ENCODE data around the gene TAF1B. TPM values are rescaled to one million over a fixed set of nuclear protein-coding genes. Genes with fewer than 3 reads are reported as not detected.

Gene TAF1B
- total RNA-seq, 1 experiment from 2014 or later, result 29.9 TPM

DNA sequence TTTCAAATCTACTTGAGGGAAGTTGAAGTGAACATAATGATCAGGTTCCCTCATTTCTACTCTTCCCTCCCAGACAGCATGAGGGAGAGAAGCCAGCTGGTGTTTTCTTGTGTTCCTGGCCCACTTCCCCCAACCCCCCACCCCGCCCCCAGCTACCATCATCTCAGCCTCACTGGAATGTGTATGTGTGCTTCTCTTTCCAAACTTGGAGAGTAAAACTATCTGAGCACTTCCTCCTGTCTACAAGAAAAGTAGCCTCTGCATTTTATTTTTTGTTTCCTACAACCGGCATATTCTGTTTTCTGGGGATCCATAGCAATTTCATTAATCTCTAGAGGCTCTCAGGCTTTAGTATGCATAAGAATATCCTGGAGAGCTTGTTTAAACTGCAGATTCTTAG lies 54.6 kb downstream of the TAF1B start:
- Histone ChIP-seq H2AFZ (ENCODE audit: low read length) (no peak overlapping the region), H4K20me1 (ENCODE audit: control insufficient read depth, insufficient read depth, insufficient read length) (no peaks in the 10 kb centered on the region), H3K23me2 (ENCODE audit: insufficient read length, low read depth, low read length, poor library complexity, severe bottlenecking) (peaks cover 2% of the 10 kb centered on the region), H2BK5ac (ENCODE audit: insufficient read length, low read length) (no peak overlapping the region), H2BK20ac (ENCODE audit: low read depth, low read length, poor library complexity, severe bottlenecking) (no peak overlapping the region), H3K23ac (ENCODE audit: insufficient read length, low read depth, low read length) (no peak overlapping the region), H4K91ac (ENCODE audit: insufficient read length, low read depth, low read length) (no peak overlapping the region), H2AK5ac (ENCODE audit: insufficient read length, low read length) (no peak overlapping the region), H3K79me2 (ENCODE audit: insufficient read depth, low read length) (no peaks in the 10 kb centered on the region), H3K9me3 (ENCODE audit: control insufficient read depth, low read depth, low read length) (no peaks in the 10 kb centered on the region), H4K8ac (replicated peaks; ENCODE audit: insufficient read length, low read depth, low read length) (no peak overlapping the region), H3K14ac (ENCODE audit: insufficient read depth, low read length) (no peak overlapping the region), H3K79me1 (ENCODE audit: insufficient read depth, low read depth, low read length, poor library complexity, severe bottlenecking) (no peaks in the 10 kb centered on the region), H3T11ph (ENCODE audit: low read length) (no peak overlapping the region), H2BK120ac (ENCODE audit: low read depth, low read length, poor library complexity, severe bottlenecking) (no peak overlapping the region), H3K27me3 (ENCODE audit: insufficient read depth, low read length) (no peaks in the 10 kb centered on the region), H3K4me2 (ENCODE audit: insufficient read depth, insufficient read length, low read length) (no peak overlapping the region), H3K18ac (ENCODE audit: insufficient read length, low read depth, low read length) (no peak overlapping the region), H3K9ac (ENCODE audit: extremely low read depth, insufficient read length, low read length) (no peak overlapping the region), H3K4ac (ENCODE audit: low read depth, low read length) (no peak overlapping the region), H3K27ac (ENCODE audit: insufficient read length, low read depth, low read length) (no peak overlapping the region), H2BK12ac (ENCODE audit: insufficient read length, low read depth, low read length) (no peak overlapping the region), H3K56ac (ENCODE audit: insufficient read length, low read depth, low read length) (no peak overlapping the region), H2BK15ac (ENCODE audit: low read depth, low read length) (no peak overlapping the region), H4K5ac (ENCODE audit: insufficient read length, low read depth, low read length) (no peak overlapping the region), H3K4me1 (ENCODE audit: insufficient read depth, low read length) (peaks cover 7% of the 10 kb centered on the region; the same call in 1 of the 2 replicates)
- no peaks in the 10 kb centered on the region for H3K36me3 Mint-ChIP-seq (ENCODE audit: insufficient read depth in 1 of 3, low read depth in 3 of 3)
- no peaks in the 10 kb centered on the region for H3K9me3 Mint-ChIP-seq
- no peaks in the 10 kb centered on the region for H3K27me3 Mint-ChIP-seq (ENCODE audit: low read depth)
- WGBS (ENCODE audit: extremely low coverage, insufficient read length, low lambda C conversion rate), result no CpG with 5 or more reads among the region's 2 CpGs
- H3K4me1 Mint-ChIP-seq, result peaks cover 40 to 42% of the 10 kb centered on the region in 2 experiments
- H3K27ac Mint-ChIP-seq, result peak overlapping the region; percentile 78 to 93 (median 91); a peak in 6 of 7 replicates
- H3K4me3 Mint-ChIP-seq, result peak overlapping the region in 1 of 2 experiments; percentile 65; a peak in 1 of 5 replicates
- TF ChIP-seq, protein P1, sequence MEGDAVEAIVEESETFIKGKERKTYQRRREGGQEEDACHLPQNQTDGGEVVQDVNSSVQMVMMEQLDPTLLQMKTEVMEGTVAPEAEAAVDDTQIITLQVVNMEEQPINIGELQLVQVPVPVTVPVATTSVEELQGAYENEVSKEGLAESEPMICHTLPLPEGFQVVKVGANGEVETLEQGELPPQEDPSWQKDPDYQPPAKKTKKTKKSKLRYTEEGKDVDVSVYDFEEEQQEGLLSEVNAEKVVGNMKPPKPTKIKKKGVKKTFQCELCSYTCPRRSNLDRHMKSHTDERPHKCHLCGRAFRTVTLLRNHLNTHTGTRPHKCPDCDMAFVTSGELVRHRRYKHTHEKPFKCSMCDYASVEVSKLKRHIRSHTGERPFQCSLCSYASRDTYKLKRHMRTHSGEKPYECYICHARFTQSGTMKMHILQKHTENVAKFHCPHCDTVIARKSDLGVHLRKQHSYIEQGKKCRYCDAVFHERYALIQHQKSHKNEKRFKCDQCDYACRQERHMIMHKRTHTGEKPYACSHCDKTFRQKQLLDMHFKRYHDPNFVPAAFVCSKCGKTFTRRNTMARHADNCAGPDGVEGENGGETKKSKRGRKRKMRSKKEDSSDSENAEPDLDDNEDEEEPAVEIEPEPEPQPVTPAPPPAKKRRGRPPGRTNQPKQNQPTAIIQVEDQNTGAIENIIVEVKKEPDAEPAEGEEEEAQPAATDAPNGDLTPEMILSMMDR (conservative IDR thresholded peaks at IDR 0.05), result no peak
- DNase-seq, result no peak
